ENCODE measurements around the gene KCND2.

The KCND2 gene

GRCh38 chr7:120714945-120715344, 442.0 kb downstream of the KCND2 start:
- DNase-seq, result no peak

- no peak for DNase-seq
Measured at GRCh38 chr7:120716307-120716706, 443.3 kb downstream of the KCND2 start.

- no peak for DNase-seq
Measured at GRCh38 chr7:120717166-120717565, 444.2 kb downstream of the KCND2 start.

GRCh38 chr7:120718361-120718760, 445.4 kb downstream of the KCND2 start:
- no peak for DNase-seq

GRCh38 chr7:120720317-120720716, 447.3 kb downstream of the KCND2 start:
- DNase-seq, result no peak

GRCh38 chr7:120723465-120724385, 450.8 kb downstream of the KCND2 start:
- DNase-seq, result no peak

- no peak for DNase-seq
Measured at GRCh38 chr7:120724448-120724847, 451.5 kb downstream of the KCND2 start.

GRCh38 chr7:120724955-120725354, 452.0 kb downstream of the KCND2 start:
- DNase-seq, result no peak

- DNase-seq, result no peak
Measured at GRCh38 chr7:120725376-120726039, 452.5 kb downstream of the KCND2 start.

- DNase-seq, result no peak
Measured at GRCh38 chr7:120729245-120729644, 456.3 kb downstream of the KCND2 start.

- DNase-seq, result no peak
Measured at GRCh38 chr7:120731271-120731670, 458.3 kb downstream of the KCND2 start.

- DNase-seq, result no peak
Measured at GRCh38 chr7:120732256-120732655, 459.3 kb downstream of the KCND2 start.

- no peak for DNase-seq
Measured at GRCh38 chr7:120733143-120733542, 460.2 kb downstream of the KCND2 start.

- no peak for DNase-seq
Measured at GRCh38 chr7:120733835-120734234, 460.9 kb downstream of the KCND2 start.

- no peak for DNase-seq
Measured at GRCh38 chr7:120735791-120736190, 462.8 kb downstream of the KCND2 start.

GRCh38 chr7:120738816-120739215, 465.8 kb downstream of the KCND2 start:
- no peak for DNase-seq

GRCh38 chr7:120740348-120740747, 467.4 kb downstream of the KCND2 start:
- DNase-seq, result no peak

GRCh38 chr7:120741371-120742042, 468.5 kb downstream of the KCND2 start:
- DNase-seq, result no peak

GRCh38 chr7:120742372-120742771, 469.4 kb downstream of the KCND2 start:
- no peak for DNase-seq

- no peak for DNase-seq
Measured at GRCh38 chr7:120743128-120743527, 470.2 kb downstream of the KCND2 start.

GRCh38 chr7:120760050-120760449, 487.1 kb downstream of the KCND2 start:
- DNase-seq, result no peak

- DNase-seq, result no peak
Measured at GRCh38 chr7:120760851-120761250, 487.9 kb downstream of the KCND2 start.

- no peak for DNase-seq
Measured at GRCh38 chr7:120770206-120770605, 497.2 kb downstream of the KCND2 start.

- no peak for DNase-seq
Measured at GRCh38 chr7:120774481-120774880, 501.5 kb downstream of the KCND2 start.

Measured in stimulated activated naive CD4-positive, alpha-beta T cell (primary cell).